NCI-H1417 treated with DMSO at 0.1 percent for 48 hours (cell line): ENCODE results near the gene LAMA3.

ENCODE experiments used
- DNase-seq: peaks from one replicate; lab custom pipeline; 2025; lab: John Stamatoyannopoulos, UW

Gene LAMA3

DNA sequence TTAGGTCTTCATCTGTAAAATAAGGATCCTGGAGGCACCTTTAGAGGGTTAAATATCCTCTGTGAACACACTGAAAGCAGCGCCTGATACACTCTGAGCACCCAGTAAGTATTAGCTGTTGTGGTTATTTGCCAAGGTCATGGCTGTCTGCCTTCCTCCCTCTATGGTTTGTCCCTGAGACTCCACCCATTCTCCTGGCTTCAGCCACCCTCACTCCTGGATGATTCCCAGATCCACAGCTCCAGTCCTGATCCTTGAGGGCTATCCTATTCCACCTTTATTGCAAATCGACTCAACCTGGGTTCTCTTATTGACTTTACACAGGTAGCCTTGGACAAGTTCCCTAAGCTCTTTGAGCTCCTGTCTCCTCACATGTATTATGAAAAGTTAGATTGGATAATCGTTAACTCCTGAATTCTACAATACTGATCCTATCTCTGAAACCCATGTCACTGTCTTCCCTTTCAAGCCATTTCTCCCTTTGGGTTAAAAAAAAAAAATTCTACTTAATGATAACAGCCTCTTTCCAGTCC is 162.3 kb downstream of the LAMA3 start:
- DNase-seq = no peak

GRCh38 chr18:23852236-23853045 is 163.2 kb downstream of the LAMA3 start:
- DNase-seq = no peak

GRCh38 chr18:23853448-23854195 is 164.4 kb downstream of the LAMA3 start:
- no peak for DNase-seq

DNA sequence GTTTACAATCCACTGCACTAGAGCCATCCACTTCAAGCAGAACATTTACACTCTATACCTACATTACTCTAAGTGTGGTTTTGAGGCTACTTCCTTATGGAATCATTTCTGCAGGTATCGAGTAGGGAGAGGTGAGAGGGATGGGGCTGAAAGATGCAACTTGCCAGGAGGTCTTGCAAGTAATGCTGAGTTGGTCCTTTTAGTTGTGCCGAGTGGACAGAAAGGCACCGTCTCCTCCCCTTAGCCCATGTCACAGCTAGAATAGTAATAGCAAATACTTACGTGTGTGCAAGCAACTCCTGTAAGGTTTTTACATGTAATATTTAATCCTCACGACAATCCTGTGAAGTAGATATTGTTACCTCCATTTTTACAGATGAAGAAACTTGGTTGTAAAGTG is 166.5 kb downstream of the LAMA3 start:
- no peak for DNase-seq

DNA sequence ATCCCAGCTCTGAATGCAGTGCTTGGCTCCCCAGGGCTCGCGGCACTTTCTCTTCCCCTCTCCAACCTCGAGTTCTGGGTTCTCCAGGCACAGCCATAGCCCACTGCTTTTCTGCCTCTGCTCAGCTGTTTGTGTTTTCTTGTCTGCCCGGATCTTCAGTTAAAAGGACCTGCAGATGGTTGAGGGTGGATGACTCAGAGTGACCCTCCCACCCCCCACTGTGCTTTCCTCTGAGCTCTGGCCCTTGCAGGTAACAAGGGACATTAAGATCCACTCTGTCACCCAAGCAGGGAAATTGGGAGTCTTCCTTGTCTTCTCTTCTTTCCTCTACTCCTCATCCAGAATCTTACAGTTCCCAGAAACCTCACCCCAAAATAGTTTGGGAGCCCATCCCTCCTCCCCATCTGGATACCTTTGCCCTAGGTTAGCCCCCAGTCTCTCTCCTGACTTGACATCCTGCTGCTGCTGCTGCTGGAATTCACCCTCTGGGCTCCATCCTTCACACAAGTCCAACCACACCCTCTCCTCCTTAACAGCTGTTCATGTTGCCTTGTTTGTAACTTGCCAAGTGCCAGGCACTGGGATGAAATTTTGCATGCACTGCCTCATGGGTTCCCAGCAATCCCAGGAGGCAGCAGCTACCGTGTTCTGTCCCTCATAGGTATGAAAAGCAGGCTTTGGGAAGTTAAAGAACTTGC is 167.4 kb downstream of the LAMA3 start:
- DNase-seq = no peak

DNA sequence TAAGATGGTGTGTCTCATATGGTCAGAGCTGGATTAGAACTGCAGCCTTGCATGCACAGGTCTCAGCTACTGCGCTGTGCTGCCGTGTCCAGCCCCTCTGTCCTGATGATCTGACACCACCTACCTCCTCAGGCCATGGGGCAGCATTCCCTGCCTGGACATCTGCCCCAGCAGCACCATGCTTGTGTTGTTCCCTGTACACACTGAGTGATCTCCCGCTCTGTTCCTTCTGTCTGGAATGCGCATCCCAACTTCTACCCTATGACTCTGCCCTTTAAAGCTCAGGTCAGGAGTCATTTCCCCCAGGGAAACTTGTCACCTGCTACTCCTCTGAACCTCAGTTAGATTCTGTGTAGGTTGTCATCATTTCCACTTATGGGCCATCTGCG is 167.9 kb downstream of the LAMA3 start:
- DNase-seq = no peak

- DNase-seq = no peak
Observed at GRCh38 chr18:23857756-23858155, 168.5 kb downstream of the LAMA3 start.

DNA sequence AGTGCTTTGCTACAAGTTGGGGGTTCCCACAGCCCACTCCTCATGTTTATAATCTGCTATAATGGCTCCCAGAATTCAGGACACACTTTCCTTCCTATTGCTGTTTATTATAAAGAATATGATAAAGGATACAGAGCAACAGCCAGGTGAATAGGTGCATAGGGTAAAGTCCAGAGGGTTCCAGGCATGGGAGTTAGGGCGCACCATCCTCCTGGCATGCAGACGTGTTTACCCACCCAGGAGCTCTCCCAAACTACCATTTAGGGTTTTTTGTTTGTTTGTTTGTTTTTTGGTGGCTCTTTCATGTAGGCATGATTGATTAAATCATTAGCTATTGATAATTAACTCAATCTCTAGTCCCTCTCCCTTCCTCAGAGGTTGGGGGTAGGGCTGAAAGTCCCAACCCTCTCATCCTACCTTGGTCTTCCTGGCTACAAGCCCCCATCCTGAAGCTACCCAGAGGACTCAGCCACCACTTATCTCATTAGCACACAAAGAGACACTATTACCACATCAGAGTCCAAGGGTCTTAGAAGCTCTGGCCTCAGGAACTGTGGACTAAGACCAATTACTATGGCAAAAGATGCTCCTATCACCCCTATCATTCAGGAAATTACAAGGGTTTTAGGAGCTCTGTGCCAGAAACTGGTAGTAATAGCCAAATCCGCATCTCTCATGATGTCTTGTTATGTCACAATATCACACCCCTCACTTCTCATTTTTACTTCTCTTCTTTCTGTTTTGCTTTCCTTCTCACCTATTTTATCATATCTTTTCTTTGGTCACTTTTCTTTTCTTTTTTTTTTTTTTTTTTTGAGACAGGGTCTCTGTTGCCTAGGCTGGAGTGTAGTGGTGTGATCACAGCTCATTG is 170.4 kb downstream of the LAMA3 start:
- no peak for DNase-seq

DNA sequence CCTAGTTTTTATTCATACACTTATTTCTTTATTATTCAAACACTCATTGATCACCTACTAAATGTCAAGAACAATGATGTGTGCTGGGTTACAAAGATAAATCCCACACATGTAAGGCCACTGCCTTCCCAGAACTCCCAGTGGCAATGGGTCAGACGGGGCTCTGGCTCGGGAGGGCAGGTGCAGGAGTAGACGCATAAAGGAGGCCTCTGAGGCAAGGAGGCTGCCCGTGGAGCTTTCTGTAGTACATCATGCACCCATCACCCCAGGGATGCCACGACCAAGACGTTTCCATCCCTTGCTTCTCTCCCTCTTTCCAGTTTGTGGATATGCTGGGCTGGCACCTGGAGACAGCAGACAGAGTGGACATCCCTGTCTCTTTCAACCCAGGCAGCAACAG is 172.1 kb downstream of the LAMA3 start:
- DNase-seq = no peak

GRCh38 chr18:23861805-23862470 is 172.7 kb downstream of the LAMA3 start:
- DNase-seq = no peak

GRCh38 chr18:23864624-23865023 is 175.4 kb downstream of the LAMA3 start:
- no peak for DNase-seq

GRCh38 chr18:23867006-23867405 is 177.8 kb downstream of the LAMA3 start:
- no peak for DNase-seq

- no peak for DNase-seq
Observed at GRCh38 chr18:23868136-23868785, 179.0 kb downstream of the LAMA3 start.

DNA sequence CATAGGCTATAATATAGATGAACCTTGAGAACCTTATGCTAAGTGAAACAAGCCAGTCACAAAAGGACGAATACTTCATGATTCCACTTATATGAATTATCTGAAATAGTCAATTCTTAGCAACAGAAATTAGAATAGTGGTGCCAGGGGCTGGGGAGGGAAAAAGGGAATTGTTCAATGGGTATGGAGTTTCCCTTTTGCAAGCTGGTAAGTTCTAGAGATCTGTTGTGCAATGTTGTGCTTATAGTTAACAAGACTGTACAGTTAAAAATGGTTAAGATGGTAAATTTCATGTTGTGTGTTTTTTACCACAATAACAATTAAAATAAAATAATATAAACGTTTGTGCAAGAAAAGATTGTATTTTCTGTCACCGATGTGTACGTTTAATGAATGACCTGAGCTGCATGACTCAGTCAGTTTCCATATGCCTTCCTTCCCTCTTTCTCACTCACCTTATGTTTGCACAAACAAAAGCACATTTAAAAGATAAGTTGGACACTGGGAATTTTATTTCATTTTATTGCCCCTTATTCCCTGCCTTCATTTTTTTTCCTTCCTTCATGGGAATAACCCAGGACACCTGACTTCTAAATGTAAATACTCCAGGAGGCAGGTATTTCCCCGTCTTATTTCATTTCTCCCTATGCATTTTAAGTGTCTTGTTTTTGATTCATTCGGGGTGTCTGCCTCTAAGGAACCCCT is 181.6 kb downstream of the LAMA3 start:
- no peak for DNase-seq

DNA sequence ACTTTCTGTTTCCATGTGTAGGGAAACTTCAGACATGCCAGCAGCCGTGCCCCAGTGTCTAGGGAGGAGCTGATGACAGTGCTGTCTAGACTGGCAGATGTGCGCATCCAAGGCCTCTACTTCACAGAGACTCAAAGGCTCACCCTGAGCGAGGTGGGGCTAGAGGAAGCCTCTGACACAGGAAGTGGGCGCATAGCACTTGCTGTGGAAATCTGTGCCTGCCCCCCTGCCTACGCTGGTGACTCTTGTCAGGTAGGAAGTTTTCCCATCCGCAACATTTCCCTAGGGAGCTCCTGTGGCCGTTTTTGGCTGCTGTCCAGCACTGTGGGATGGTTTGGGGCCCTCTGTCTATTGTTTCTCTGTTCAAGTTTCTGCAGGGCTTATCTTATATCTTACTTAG is 182.2 kb downstream of the LAMA3 start:
- DNase-seq = no peak

- no peak for DNase-seq
Observed at GRCh38 chr18:23872701-23873550, 183.7 kb downstream of the LAMA3 start.

DNA sequence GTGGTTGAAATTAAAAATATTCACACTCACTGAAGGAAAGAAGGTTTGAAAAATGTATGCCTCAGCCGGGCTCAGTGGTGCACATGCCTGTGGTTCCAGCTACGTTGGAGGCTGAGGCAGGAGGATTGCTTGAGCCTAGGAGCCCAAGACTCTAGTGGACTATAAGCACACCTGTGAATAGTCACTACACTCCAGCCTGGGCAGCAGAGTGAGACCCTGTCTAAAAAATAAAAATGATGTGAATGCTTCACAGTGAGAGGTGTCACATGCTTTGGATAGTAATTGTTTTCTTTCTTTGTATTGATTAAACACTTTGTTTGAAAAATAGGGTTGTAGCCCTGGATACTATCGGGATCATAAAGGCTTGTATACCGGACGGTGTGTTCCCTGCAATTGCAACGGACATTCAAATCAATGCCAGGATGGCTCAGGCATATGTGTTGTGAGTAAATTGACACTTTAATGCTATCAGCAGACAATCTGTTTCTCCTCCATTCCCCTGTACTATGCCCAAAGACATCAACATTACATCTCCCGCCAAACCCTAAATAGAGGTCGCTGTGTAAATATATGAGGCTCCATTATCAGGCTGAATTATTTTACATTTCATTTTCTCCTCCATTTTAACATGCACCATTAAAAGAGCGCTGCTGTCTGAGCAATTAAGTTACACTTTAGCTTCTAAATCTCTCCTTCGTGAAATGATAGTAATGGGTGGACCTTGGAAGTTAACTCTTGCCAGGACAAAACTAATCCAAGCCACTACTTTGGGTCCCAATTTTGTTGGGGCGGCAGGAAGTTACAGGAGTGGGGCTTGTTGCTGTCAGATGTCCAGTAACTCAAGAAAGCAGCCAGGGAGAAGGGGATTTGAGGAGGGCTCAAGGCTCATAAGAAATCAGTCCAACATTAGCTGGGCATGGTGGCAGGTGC is 187.0 kb downstream of the LAMA3 start:
- no peak for DNase-seq

DNA sequence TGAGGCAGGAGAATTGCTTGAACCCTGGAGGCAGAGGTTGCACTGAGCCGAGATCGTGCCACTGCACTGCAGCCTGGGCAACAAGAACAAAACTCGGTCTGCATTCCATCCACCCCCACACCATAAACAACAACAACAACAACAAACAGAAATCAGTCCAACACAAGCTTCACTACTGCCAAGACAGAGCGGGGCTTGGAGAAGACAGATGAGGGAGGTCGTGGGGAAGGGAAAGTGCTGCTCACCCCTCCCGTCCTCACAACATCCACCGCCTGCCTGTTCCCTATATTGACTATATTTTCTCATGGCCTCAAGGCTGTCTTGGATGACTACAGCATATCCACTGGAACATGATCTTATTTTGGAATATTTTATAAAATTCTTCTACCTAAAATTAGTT is 187.7 kb downstream of the LAMA3 start:
- DNase-seq = no peak
